Lower lobe of right lung (tissue), 2 donors: ENCODE measurements around the gene PTRH2. TPM values are rescaled to one million over a fixed set of nuclear protein-coding genes. Genes with fewer than 3 reads are reported as not detected.

Experiments
- ATAC-seq, 2 donors: fragments of 200-7000 bp; cut with Tn5 transposase; one replicate each; pipeline ENCODE4 v1.9.1; 2020 to 2022; ENCODE audit warnings: mild to moderate bottlenecking in 2 of 2, moderate library complexity in 2 of 2
- DNase-seq: peaks from one replicate; pipeline ENCODE4 v3.0.0-alpha.2; 2020
- H3K27ac ChIP-seq: fragments of 200-600 bp; one replicate; pipeline ENCODE4 v1.8.0; 2022
- H3K27me3 ChIP-seq: fragments of 200-600 bp; one replicate; pipeline ENCODE4 v1.8.0; 2022; ENCODE audit warnings: low read depth
- H3K36me3 ChIP-seq: fragments of 200-600 bp; one replicate; pipeline ENCODE4 v1.8.0; 2022; ENCODE audit warnings: mild to moderate bottlenecking
- H3K4me1 ChIP-seq: fragments of 200-600 bp; one replicate; pipeline ENCODE4 v1.8.0; 2022
- H3K4me3 ChIP-seq: fragments of 200-600 bp; one replicate; pipeline ENCODE4 v1.8.0; 2022; ENCODE audit warnings: mild to moderate bottlenecking
- H3K9me3 ChIP-seq: fragments of 200-600 bp; one replicate; pipeline ENCODE4 v1.8.0; 2022
- intact Hi-C: fragments of 100-400 bp; cut with DNase I; formaldehyde crosslinking; loops from one replicate; pipeline ENCODE4 v1.11.0; 2022
- total RNA-seq: library from RNA; stranded (reverse); fragmentation: NEBNext Ultra II Directional; extraction: Animal tissue kit (Norgen Biotek cat#: 25700); gene quantifications from one replicate; pipeline ENCODE4 v1.2.1, GENCODE V29; 2021
- TF ChIP-seq, protein P1 (sequence below): fragments of 200-600 bp; IDR thresholded peaks from one replicate; pipeline ENCODE4 v1.8.0; 2022; ENCODE audit warnings: antibody characterized with exemption, mild to moderate bottlenecking
- donor health status: DM: no; HTN: yes; CAD: no; lungs with severe emphysema.

The PTRH2 gene
- total RNA-seq, 1 donor from 2014 or later: 16.7 TPM

DNA sequence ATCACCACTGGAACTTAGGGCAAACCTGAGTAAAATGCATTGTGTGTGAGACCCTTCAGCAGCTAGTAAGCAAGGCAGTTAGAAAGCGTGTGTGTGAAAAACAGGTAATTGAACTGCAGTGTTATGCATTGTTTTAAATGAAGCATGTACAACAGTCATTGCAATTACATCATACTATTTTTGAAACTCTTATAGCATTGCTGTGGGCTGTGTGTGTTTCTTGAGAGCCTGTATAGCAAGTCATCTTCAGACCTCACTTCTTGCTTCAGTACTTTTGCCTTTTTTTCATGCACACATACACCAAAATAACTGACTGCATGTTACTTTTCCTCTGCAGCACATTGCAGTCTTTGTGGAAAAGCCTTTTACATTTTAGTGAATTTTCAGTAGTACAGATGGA is 19.2 kb downstream of the PTRH2 start:
- TF ChIP-seq, protein P1, sequence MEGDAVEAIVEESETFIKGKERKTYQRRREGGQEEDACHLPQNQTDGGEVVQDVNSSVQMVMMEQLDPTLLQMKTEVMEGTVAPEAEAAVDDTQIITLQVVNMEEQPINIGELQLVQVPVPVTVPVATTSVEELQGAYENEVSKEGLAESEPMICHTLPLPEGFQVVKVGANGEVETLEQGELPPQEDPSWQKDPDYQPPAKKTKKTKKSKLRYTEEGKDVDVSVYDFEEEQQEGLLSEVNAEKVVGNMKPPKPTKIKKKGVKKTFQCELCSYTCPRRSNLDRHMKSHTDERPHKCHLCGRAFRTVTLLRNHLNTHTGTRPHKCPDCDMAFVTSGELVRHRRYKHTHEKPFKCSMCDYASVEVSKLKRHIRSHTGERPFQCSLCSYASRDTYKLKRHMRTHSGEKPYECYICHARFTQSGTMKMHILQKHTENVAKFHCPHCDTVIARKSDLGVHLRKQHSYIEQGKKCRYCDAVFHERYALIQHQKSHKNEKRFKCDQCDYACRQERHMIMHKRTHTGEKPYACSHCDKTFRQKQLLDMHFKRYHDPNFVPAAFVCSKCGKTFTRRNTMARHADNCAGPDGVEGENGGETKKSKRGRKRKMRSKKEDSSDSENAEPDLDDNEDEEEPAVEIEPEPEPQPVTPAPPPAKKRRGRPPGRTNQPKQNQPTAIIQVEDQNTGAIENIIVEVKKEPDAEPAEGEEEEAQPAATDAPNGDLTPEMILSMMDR: no peak
- Histone ChIP-seq H3K27me3 (no peaks in the 10 kb centered on the region), H3K4me1 (no peaks in the 10 kb centered on the region), H3K4me3 (no peak overlapping the region), H3K27ac (no peak overlapping the region), H3K36me3 (peaks cover 100% of the 10 kb centered on the region), H3K9me3 (no peaks in the 10 kb centered on the region)
- DNase-seq: no peak
- intact Hi-C loops: no loop called here
- no peak for ATAC-seq

DNA sequence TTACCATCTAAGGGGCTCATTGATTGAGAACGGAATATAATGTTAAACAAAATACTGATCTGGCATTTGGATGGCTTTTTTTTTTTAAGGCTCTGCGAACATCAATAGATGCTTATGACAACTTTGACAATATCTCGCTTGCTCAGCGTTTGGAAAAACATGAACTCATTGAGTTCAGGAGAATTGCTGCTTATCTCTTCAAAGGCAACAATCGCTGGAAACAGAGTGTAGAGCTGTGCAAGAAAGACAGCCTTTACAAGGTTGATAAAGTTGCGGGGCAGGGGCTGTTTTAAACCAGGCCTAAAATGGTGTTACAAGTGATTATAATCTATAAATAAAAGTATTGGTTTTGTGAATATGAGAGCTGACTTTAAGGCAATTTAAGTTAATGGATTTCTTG is 22.3 kb downstream of the PTRH2 start:
- peaks cover 100% of the 10 kb centered on the region for H3K36me3 ChIP-seq
- no peak overlapping the region for H3K4me3 ChIP-seq
- TF ChIP-seq, protein P1: no peak
- no peak for ATAC-seq
- no peaks in the 10 kb centered on the region for H3K27me3 ChIP-seq
- intact Hi-C loops: no loop called here
- H3K27ac ChIP-seq: no peak overlapping the region
- no peaks in the 10 kb centered on the region for H3K9me3 ChIP-seq
- no peaks in the 10 kb centered on the region for H3K4me1 ChIP-seq
- DNase-seq: no peak

DNA sequence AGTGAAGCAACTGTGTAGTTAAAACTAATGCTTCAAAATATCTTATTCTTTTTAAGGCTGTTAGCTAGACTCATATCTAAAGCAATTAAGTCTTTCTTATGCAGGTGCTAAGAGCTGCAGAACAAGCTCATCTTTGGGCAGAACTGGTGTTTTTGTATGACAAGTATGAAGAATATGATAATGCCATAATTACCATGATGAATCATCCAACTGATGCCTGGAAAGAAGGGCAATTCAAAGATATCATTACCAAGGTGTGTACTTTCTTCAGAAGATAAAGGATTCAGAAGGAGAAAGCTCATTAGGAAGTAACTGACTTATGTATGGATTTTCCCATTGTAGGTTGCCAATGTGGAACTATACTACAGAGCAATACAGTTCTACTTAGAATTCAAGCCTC is 23.9 kb downstream of the PTRH2 start:
- DNase-seq (no peak), ATAC-seq (no peak)
- TF ChIP-seq, protein P1: no peak
- Histone ChIP-seq H3K27me3 (no peaks in the 10 kb centered on the region), H3K4me1 (no peaks in the 10 kb centered on the region), H3K4me3 (no peak overlapping the region), H3K36me3 (peaks cover 100% of the 10 kb centered on the region), H3K27ac (no peak overlapping the region), H3K9me3 (no peaks in the 10 kb centered on the region)
- intact Hi-C loops: no loop called here

DNA sequence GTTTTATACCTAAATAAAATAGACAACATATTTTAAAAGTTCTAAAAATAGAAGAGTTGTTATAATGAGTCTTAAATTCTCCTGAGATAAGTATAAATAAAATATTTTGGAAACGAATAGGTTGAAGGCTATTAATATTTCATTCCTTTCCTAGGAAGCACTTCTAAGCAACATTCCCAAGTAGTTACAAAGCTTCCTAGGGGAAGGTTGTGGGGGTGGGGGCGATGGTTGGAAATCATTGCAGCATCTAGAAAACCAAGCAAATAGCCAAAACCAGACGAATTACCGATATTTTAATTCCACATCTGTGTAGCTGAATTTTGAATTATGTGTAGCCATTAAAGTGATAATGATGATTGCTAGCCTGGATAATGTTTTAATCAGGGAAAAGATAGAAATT is 26.9 kb downstream of the PTRH2 start:
- DNase-seq (no peak), ATAC-seq (no peak)
- intact Hi-C loops: no loop called here
- Histone ChIP-seq H3K9me3 (no peaks in the 10 kb centered on the region), H3K4me3 (no peak overlapping the region), H3K36me3 (peaks cover 100% of the 10 kb centered on the region), H3K27me3 (no peaks in the 10 kb centered on the region), H3K27ac (no peak overlapping the region), H3K4me1 (no peaks in the 10 kb centered on the region)
- TF ChIP-seq, protein P1: no peak

DNA sequence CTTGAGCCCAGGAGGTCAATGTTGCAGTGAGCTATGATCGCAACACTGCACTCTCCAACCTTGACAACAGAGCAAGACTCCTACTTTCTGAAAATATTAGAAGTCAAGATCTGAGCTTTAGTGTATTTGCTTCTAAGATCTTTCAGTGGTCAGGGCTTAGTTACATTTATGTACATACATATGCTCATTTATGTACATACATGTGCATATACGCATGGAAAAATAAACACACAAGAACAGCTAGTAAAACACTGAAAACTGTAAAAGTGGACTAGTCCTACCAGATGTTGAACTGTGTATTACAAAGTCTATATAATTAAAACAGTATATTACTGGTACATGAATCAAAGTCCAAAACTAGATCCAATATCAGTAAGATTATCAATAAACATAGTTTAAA is 28.3 kb downstream of the PTRH2 start:
- H3K36me3 ChIP-seq: peaks cover 100% of the 10 kb centered on the region
- intact Hi-C loops: no loop called here
- DNase-seq: no peak
- H3K27ac ChIP-seq: no peak overlapping the region
- no peak overlapping the region for H3K4me3 ChIP-seq
- no peaks in the 10 kb centered on the region for H3K4me1 ChIP-seq
- no peaks in the 10 kb centered on the region for H3K27me3 ChIP-seq
- ATAC-seq: no peak
- no peaks in the 10 kb centered on the region for H3K9me3 ChIP-seq
- TF ChIP-seq, protein P1: no peak

DNA sequence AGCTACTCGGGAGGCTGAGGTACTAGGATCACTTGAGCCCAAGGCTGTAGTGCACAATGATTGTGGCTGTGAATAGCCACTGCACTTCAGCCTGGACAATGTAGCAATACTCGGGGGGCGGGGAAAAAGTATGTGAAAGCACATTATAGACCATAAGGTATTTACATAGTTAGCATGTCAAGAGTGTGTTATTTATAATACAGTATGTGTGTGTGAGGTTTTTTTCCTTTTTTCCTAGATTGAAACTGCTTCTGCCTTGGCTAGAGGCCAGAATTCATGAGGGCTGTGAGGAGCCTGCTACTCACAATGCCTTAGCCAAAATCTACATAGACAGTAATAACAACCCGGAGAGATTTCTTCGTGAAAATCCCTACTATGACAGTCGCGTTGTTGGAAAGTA is 30.5 kb downstream of the PTRH2 start:
- no peak for DNase-seq
- TF ChIP-seq, protein P1: no peak
- H3K4me1 ChIP-seq: no peaks in the 10 kb centered on the region
- intact Hi-C loops: no loop called here
- H3K4me3 ChIP-seq: no peak overlapping the region
- H3K36me3 ChIP-seq: peaks cover 99% of the 10 kb centered on the region
- ATAC-seq: no peak
- H3K9me3 ChIP-seq: no peaks in the 10 kb centered on the region
- no peak overlapping the region for H3K27ac ChIP-seq
- no peaks in the 10 kb centered on the region for H3K27me3 ChIP-seq
